KOPT-K1 (cell line): ENCODE results near the gene FAM240B.

Source experiments
- H3K27ac ChIP-seq: fragments of 200-600 bp; sonication (generic); 2 replicates; pipeline ENCODE4 v1.5.1; 2016; ENCODE audit warnings: antibody characterized with exemption, mild to moderate bottlenecking, low read depth, low read length; ENCODE audit not compliant: poor library complexity, severe bottlenecking
- H3K36me3 ChIP-seq: fragments of 200-600 bp; sonication (generic); 2 replicates; pipeline ENCODE4 v1.5.1; 2017; ENCODE audit warnings: antibody characterized with exemption, mild to moderate bottlenecking, low read length, moderate library complexity; ENCODE audit not compliant: insufficient read depth
- H3K9me3 ChIP-seq: fragments of 200-600 bp; sonication (generic); 2 replicates; pipeline ENCODE4 v1.5.1; 2017; ENCODE audit warnings: antibody characterized with exemption, low read length, mild to moderate bottlenecking; ENCODE audit not compliant: insufficient read depth, poor library complexity, severe bottlenecking

The FAM240B gene

DNA sequence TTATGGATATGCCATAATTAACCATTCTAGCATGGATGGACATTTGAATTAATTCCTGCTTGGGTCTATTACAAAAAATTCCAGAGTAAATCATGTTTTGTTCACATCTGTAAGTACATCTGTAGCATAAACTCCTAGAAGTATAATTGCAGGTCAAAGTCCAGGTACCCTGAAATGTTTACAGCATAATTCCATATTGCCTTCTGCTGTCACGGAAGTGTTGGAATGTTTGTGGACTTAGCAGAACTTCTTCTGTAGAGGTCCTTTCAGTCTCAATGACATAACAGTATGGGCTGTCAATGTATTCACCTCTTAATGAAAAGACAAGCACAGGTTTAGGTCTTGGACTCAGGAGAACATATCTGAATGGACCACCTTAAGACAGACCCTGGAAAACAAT is 1.8 kb downstream of the FAM240B start:
- H3K27ac ChIP-seq = no peak overlapping the region
- H3K36me3 ChIP-seq = no peaks in the 10 kb centered on the region
- H3K9me3 ChIP-seq = no peaks in the 10 kb centered on the region

DNA sequence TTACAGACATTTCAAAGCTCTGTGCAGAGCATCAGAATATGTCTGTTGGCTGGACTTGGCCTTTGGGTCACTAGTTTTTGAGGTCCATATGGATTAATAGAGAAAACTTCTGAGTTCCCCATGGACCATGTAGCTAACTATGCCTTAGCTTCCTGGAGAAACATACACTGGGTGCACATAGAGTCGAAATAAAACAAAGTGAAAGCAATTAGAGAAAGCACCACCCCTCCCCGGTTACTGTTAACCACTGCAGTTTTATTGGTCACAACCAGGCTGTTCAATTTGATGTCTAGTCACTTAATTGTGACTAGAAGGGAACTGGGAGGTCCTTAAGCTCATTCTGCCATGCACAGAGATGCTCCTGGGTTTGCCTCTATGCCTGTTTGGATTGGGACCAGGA is 4.2 kb downstream of the FAM240B start:
- Histone ChIP-seq H3K36me3 (no peaks in the 10 kb centered on the region), H3K27ac (no peak overlapping the region), H3K9me3 (no peaks in the 10 kb centered on the region)

DNA sequence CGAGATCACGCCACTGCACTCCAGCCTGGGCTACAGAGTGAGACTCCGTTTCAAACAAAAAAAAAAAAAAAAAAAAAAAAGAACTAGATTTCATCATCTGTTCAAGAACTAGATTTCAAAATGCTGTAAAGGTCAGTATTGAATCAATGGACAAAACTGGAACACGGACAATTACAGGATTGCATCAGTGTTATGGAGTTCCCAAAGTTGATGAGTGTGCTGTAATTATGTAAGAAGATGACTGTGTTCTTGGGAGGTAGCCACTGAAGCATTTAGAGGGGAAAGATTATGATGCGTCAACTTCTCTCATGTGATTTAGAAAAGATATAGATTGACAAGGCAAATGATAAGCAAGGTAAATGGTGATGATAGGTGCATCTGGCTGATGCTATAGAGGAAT is 6.5 kb downstream of the FAM240B start:
- no peak overlapping the region for H3K27ac ChIP-seq
- H3K9me3 ChIP-seq = no peaks in the 10 kb centered on the region
- H3K36me3 ChIP-seq = no peaks in the 10 kb centered on the region

DNA sequence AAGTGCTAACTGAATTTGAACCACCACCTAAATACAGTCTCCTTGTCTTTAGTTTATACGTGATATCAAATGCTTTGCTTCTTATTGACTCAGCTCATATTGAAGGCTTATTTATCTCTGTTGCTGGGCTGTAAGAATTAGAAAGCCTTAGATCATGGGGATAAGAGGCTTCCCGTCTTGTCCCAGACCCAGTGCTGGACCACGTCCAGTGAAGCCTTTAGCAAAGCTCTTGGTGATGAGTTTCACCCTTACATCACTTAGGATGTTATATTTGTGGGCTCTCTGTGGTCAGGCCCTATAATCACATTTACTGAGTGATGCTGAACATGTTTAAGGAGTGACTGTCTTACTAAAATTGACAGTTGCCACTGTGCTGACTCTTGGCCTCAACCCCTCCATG is 11.2 kb downstream of the FAM240B start:
- H3K36me3 ChIP-seq = no peaks in the 10 kb centered on the region
- H3K27ac ChIP-seq = no peak overlapping the region
- H3K9me3 ChIP-seq = no peaks in the 10 kb centered on the region

DNA sequence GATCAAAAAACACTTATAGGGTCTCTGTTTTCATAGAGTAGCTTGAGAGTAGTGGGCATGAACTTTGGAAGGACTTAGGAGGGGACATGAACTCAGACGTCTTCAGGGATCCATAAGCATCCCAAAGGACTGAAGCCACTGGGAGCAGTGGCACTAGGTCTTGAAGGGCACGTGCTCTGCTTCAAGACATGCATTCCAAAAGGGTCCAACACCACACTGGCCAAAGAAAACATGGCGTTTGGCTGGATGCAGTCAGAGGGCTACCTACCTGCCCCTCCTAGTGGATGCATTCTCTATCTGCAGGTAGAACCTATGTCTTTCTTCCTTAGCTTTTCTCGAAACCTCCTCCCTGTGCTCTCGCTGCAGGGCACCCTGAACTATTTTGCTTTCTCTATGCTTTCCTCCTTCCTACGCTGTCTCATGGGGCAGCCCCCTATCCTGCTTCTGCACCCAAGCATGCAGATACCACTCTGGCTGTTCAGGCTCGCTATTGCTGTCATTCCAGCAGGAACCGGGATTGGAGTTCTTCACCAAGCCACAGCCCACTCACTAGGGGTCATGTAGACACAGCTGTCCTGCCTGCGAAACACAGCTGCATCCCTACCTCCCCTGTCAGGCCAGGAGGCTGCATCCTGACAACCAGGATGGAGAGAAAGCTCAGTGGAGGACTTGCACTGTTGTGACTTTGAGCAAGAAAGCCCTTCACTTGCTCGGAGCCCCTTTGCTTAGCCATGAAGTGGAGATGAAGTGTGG is 11.9 kb downstream of the FAM240B start:
- Histone ChIP-seq H3K27ac (no peak overlapping the region), H3K9me3 (no peaks in the 10 kb centered on the region), H3K36me3 (no peaks in the 10 kb centered on the region)

DNA sequence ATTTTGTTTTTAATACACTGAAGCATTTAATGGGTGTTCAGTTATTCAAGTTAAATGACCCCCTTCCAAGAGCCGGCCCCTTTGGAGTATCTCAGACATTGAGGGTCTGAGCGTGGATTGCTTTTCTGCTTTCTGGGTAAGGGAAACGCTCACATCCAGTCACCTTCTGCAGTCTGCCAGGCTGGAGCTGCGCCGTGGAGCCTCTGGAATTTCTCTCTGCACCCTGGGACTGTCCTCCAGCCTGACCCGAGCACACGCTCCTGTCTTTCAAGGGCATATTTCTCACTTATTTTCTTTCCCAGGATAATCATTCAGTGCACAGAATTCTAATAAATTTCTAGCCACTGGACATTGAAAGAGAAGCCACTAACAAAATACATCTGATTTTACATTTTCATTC is 13.4 kb downstream of the FAM240B start:
- no peak overlapping the region for H3K27ac ChIP-seq
- no peaks in the 10 kb centered on the region for H3K9me3 ChIP-seq
- no peaks in the 10 kb centered on the region for H3K36me3 ChIP-seq

DNA sequence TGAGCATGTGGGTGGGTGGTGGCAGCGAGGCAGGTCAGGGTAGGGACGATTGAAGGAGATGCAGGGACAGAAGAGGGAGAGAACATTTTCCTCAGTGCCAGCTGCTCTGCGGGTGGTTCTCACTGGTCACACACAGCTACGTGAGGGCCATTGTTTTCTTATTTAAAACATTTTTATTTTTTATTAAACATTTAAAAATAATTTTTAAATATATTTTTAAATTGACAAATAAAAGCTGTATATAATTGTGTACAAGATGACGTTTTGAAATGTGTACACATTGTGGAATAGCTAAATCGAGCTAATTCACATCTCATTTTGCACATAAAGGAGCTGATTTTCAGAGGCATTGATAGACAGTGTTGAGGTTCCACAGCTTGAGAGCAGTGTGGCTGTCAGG is 14.0 kb downstream of the FAM240B start:
- H3K9me3 ChIP-seq = no peaks in the 10 kb centered on the region
- no peak overlapping the region for H3K27ac ChIP-seq
- no peaks in the 10 kb centered on the region for H3K36me3 ChIP-seq

DNA sequence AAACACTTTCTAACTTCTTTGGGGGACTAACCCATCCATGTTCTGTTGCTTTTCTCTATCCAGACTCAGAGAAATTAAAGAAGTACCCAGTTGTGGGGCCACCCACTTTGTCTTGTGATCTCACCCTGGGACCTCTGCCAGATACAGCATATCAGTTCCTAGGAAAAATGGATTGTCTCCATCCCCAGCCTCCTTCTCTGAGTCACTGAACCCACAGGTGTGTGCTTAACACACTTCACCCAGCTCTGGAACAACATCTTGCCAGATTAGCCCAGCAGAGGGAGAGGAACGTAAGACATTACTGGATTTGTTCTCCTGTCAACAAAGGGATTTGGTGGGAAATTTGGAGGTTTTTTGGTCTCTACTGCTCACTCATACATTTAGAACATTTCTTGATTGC is 19.2 kb downstream of the FAM240B start:
- Histone ChIP-seq H3K9me3 (no peaks in the 10 kb centered on the region), H3K27ac (no peak overlapping the region), H3K36me3 (no peaks in the 10 kb centered on the region)

DNA sequence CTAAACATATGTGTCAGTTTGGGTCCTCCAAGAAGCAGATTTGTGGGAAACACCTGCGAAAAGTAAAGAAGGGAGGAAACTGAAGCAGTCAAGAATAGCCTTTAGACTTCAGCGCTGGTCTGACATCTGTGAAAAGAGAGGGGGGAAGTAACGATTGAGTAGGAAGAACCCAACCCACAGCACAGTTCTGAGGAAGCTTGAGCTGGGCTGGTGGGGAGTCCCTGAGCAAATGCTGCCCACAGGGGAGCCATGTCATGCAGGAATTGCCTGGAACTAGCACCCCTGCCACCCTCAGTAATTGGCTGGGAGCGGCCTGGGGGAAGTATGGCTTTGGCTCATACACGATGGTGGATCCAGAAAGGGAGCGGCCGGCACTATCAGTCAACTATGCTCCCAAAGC is 20.6 kb downstream of the FAM240B start:
- H3K9me3 ChIP-seq = no peaks in the 10 kb centered on the region
- H3K27ac ChIP-seq = no peak overlapping the region
- no peaks in the 10 kb centered on the region for H3K36me3 ChIP-seq

DNA sequence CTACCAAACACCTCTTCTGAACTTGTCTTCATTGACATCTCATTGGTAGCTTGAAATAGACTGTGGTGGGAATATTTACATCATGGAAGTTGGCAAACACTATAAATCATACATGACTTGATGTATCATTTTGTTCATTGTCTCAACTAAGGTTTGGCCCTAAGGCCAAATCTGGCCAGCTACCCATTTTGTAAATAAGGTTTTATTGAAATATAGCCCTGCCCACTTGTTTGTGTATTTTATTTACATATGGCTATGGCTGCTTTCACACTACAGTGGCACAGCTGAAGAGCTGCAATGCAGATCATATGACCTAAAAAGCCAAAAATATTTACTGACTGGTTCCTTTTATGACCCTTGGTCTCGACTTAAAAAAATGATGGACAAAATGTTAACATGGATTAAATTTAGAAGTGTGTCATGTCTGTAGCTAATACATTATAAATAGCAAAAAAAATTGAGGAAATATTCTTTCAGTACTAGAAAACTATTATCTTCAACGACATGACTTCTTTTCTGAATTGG is 22.1 kb downstream of the FAM240B start:
- Histone ChIP-seq H3K36me3 (no peaks in the 10 kb centered on the region), H3K27ac (no peak overlapping the region), H3K9me3 (no peaks in the 10 kb centered on the region)

DNA sequence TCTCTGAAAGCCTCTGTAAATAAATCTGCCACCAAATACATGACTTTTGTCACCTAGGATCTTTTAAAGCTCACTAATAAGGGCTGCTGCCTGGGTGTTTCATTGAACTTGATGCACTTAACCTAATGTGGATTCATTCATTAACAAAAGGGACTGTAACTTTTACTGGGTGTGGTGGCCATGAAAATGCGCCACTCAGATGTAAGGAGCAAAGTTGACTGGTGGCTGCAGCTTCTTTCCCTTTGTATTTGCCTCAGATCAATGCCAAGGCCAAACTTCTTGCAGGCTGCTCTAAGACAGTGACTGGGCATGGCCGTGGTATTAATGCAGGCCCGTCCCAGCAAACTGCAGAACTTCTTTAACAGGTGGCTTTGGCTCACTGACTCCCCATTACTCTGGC is 22.9 kb downstream of the FAM240B start:
- Histone ChIP-seq H3K9me3 (no peaks in the 10 kb centered on the region), H3K36me3 (no peaks in the 10 kb centered on the region), H3K27ac (no peak overlapping the region)

DNA sequence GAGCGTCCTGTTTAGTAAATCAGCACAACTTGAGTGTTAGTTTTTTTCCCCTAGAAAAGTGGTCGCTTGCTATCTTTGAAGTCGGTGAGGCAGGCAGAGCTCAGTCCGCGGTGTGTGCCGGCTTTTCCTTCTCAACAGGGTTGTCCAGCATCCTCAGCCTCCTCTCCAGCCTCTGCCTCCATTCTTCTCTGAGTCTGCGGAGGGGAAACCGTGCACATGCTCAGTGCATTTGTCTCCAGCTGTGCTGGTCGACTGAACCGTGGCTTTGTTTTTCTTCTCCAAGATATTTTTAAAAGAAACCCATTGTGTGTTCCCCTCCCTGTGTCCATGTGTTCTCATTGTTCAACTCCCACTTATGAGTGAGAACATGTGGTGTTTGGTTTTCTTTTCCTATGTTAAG is 25.3 kb downstream of the FAM240B start:
- Histone ChIP-seq H3K9me3 (no peaks in the 10 kb centered on the region), H3K27ac (no peak overlapping the region), H3K36me3 (no peaks in the 10 kb centered on the region)

DNA sequence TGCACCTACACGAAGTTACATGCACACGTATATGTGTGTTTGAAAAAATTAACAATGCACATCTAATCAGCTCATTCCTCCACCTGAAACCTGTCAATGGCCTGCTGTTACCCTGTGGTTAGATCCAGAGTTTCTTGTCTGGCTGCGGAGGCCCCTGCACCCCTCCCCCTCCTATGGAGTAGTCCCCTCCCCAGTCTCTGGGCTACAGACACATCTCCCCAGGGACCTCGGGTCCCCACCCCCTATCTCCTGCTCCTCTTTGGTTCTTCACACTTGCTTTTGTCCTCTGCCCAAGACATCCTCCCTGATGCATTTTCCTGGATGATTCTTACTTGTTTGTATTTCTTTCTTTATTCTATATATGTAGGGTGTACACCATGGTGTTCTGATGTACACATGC is 27.2 kb downstream of the FAM240B start:
- H3K36me3 ChIP-seq = no peaks in the 10 kb centered on the region
- H3K27ac ChIP-seq = no peak overlapping the region
- H3K9me3 ChIP-seq = no peaks in the 10 kb centered on the region

DNA sequence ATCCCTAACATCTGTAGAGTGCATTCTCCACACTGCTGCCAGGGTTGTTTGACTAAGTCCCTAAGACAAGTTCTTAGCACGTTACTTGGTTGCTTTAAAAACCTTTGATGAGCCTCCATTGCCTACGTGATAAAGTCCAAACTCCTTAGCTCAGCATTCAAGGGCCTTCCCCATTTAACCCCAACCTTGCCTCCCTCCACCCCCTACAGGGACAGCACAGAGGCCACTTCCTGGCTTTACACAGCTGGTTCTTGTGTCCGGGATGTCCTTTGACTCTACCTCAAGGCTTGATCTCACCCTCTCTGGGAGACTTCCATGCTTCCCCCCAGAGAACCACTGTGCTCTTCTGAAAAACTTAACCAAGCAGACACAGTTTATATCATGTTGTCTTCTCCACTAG is 29.4 kb downstream of the FAM240B start:
- Histone ChIP-seq H3K9me3 (no peaks in the 10 kb centered on the region), H3K36me3 (no peaks in the 10 kb centered on the region), H3K27ac (no peak overlapping the region)

DNA sequence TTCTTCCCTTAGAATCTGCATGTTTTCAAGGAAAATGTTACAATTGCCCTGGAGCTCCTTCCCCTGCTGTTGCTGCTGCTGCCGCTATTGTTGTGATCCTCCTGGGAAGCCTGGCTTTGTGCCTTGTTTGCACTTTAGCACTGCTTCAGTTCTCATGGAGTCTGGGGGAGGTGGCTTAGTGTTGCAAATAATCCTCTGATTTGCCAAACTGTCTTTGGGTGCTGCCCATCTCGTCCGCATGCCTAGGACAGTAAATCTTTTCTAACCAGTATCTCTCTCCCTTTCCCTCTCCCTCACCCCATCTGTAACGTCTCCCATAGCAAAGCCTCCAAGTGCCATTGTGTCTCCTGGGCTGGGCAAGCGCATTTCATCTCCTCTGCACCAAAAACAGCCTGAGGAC is 30.3 kb downstream of the FAM240B start:
- H3K9me3 ChIP-seq = no peaks in the 10 kb centered on the region
- no peak overlapping the region for H3K27ac ChIP-seq
- H3K36me3 ChIP-seq = no peaks in the 10 kb centered on the region

DNA sequence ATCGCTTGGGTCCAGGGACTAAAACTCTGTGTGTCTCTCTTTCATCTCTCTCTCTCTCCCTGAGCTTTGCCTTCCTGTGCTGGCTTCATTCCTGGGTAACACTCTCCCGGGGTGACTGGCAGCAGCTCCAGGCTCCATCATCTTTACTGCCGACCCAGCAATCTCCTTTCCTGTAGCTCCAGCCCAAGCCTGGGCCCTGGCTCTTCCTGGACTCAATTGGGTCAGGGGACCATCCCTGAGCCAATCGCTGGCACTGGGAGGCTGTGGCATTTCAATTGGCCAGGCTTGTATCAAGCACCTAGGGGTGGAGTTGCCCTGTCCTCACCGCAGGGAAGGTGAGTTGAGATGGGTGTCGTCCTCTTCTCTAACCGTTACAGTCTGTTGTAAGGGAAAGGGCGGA is 31.9 kb downstream of the FAM240B start:
- Histone ChIP-seq H3K9me3 (no peaks in the 10 kb centered on the region), H3K36me3 (no peaks in the 10 kb centered on the region), H3K27ac (no peak overlapping the region)
